ENCODE results near the gene NLRC3. TPM values are rescaled to one million over a fixed set of nuclear protein-coding genes. Genes with fewer than 3 reads are reported as not detected.

The NLRC3 gene
- total and polyA plus RNA-seq, 12 donors, result 0.26 to 2.5 (median 1.0) TPM

- peak in 2 of 8 donors; percentile 20 to 39 for ATAC-seq
- WGBS, 2 donors, result 95 to 96% methylated on average over 29 of the region's 29 CpGs
- Histone ChIP-seq H3K4me3 (no peak overlapping the region), H3K27ac (no peak overlapping the region), H3K36me3 (peaks cover 0 to 23% (median 0%) of the 10 kb centered on the region in 9 donors), H3K27me3 (no peaks in the 10 kb centered on the region), H3K9me3 (no peaks in the 10 kb centered on the region), H3K4me1 (no peaks in the 10 kb centered on the region)
- intact Hi-C loops (cut with DNase I), result no loop called here
- no peak for DNase-seq
- TF ChIP-seq CTCF (IDR thresholded peaks at IDR 0.05), result no peak
Measured at GRCh38 chr16:3562914-3563480, 14.2 kb downstream of the NLRC3 start.

GRCh38 chr16:3561626-3562025 is 15.6 kb downstream of the NLRC3 start:
- H3K27ac ChIP-seq, result no peak overlapping the region
- DNase-seq (no peak), ATAC-seq (no peak)
- intact Hi-C loops (cut with DNase I), result no loop called here
- WGBS, 2 donors, result 92 to 93% methylated on average over 15 of the region's 15 CpGs
- H3K36me3 ChIP-seq, result peaks cover 0 to 23% (median 0%) of the 10 kb centered on the region in 9 donors
- no peaks in the 10 kb centered on the region for H3K9me3 ChIP-seq
- H3K27me3 ChIP-seq, result no peaks in the 10 kb centered on the region
- H3K4me1 ChIP-seq, result no peaks in the 10 kb centered on the region
- TF ChIP-seq CTCF (IDR thresholded peaks at IDR 0.05), result no peak
- H3K4me3 ChIP-seq, result no peak overlapping the region

GRCh38 chr16:3554351-3554928 is 22.8 kb downstream of the NLRC3 start:
- H3K4me3 ChIP-seq, result no peak overlapping the region
- no peak for DNase-seq
- no peak for ATAC-seq
- no peak for TF ChIP-seq CTCF (IDR thresholded peaks at IDR 0.05)
- no peak overlapping the region for H3K27ac ChIP-seq
- H3K4me1 ChIP-seq, result no peaks in the 10 kb centered on the region
- peaks cover 0 to 32% (median 0%) of the 10 kb centered on the region in 9 donors for H3K36me3 ChIP-seq
- 91 to 93% methylated on average over 7 of the region's 7 CpGs for WGBS, 2 donors
- intact Hi-C loops (cut with DNase I), result no loop called here
- H3K9me3 ChIP-seq, result no peaks in the 10 kb centered on the region
- no peaks in the 10 kb centered on the region for H3K27me3 ChIP-seq

GRCh38 chr16:3553138-3553923 is 23.9 kb downstream of the NLRC3 start:
- Histone ChIP-seq H3K27ac (no peak overlapping the region), H3K4me3 (no peak overlapping the region), H3K9me3 (no peaks in the 10 kb centered on the region), H3K27me3 (no peaks in the 10 kb centered on the region), H3K4me1 (peaks cover 0 to 8% (median 3%) of the 10 kb centered on the region in 9 donors), H3K36me3 (peaks cover 0 to 32% (median 0%) of the 10 kb centered on the region in 9 donors)
- intact Hi-C loops (cut with DNase I), result no loop called here
- DNase-seq (no peak), ATAC-seq (no peak)
- no peak for TF ChIP-seq CTCF (IDR thresholded peaks at IDR 0.05)
- WGBS, 2 donors, result 79 to 82% methylated on average over 11 of the region's 11 CpGs

Data from heart right ventricle (tissue), 16 donors.